HG02759 (cell line): Measurements from ENCODE around the gene KMT2B.

Source experiments
- ATAC-seq: cut with Tn5 transposase; IDR thresholded peaks from one replicate; pipeline ENCODE4 v1.9.1; 2021; ENCODE audit warnings: mild to moderate bottlenecking, moderate library complexity; ENCODE audit not compliant: unreplicated experiment

The KMT2B gene

GRCh38 chr19:35727053-35727955 lies 9.5 kb downstream of the KMT2B start:
- no peak for ATAC-seq

GRCh38 chr19:35727956-35728706 lies 10.3 kb downstream of the KMT2B start:
- no peak for ATAC-seq

- ATAC-seq: no peak
These were observed 11.2 kb downstream of the KMT2B start for GRCh38 chr19:35729021-35729420.

- ATAC-seq: no peak
These were observed 12.0 kb downstream of the KMT2B start for GRCh38 chr19:35729763-35730162.

- no peak for ATAC-seq
These were observed 12.5 kb downstream of the KMT2B start for GRCh38 chr19:35730326-35730725.

GRCh38 chr19:35731353-35731752 lies 13.6 kb downstream of the KMT2B start:
- ATAC-seq: no peak

- no peak for ATAC-seq
These were observed 14.1 kb downstream of the KMT2B start for GRCh38 chr19:35731779-35732405.

- ATAC-seq: no peak
These were observed 14.9 kb downstream of the KMT2B start for GRCh38 chr19:35732540-35733179.

GRCh38 chr19:35733180-35734125 lies 15.7 kb downstream of the KMT2B start:
- no peak for ATAC-seq

GRCh38 chr19:35734273-35734672 lies 16.5 kb downstream of the KMT2B start:
- ATAC-seq: no peak

GRCh38 chr19:35734889-35735288 lies 17.1 kb downstream of the KMT2B start:
- ATAC-seq: no peak

- no peak for ATAC-seq
These were observed 19.4 kb downstream of the KMT2B start for GRCh38 chr19:35736913-35737886.

GRCh38 chr19:35738021-35738886 lies 20.5 kb downstream of the KMT2B start:
- no peak for ATAC-seq

GRCh38 chr19:35738887-35739229 lies 21.1 kb downstream of the KMT2B start:
- no peak for ATAC-seq

GRCh38 chr19:35739275-35740107 lies 21.7 kb downstream of the KMT2B start:
- no peak for ATAC-seq

- ATAC-seq: no peak
These were observed 22.3 kb downstream of the KMT2B start for GRCh38 chr19:35740108-35740422.
